ENCODE results near the gene GTPBP6.

GRCh38 chrX:314049-314448, 4.5 kb downstream of the GTPBP6 start:
- no peak for TF ChIP-seq CTCF (IDR thresholded peaks at IDR 0.05)
- TF ChIP-seq POLR2A (IDR thresholded peaks at IDR 0.05) = no peak

Data from adrenal gland (tissue), 5 donors.